GM19193 (cell line): Measurements from ENCODE around the gene DOP1B.

Source experiments
- POLR2A ChIP-seq: IDR thresholded peaks from 4 replicates; pipeline ENCODE4 v1.6.1; 2011; ENCODE audit not compliant: insufficient read depth, insufficient read length; ENCODE audit errors: extremely low read depth

The DOP1B gene

GRCh38 chr21:36163750-36164741 is 7.4 kb downstream of the DOP1B start:
- no peak for TF ChIP-seq POLR2A

DNA sequence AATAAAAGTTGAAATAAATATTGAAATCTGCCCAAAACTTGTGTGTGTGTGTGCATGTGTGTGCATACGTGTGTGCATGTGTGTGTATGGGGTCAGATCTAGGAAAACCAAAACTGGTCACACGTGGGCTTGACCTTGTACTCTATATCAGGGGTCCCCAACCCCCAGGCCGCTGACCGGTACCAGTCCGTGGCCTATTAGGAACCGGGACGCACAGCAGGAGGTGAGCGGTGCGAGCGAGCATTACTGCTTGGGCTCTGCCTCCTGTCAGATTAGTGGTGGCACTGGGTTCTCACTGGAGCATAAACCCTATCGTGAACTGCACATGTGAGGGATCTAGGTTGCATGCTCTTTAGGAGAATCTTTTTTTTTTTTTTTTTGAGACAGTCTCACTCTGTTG is 8.7 kb downstream of the DOP1B start:
- TF ChIP-seq POLR2A, result no peak

DNA sequence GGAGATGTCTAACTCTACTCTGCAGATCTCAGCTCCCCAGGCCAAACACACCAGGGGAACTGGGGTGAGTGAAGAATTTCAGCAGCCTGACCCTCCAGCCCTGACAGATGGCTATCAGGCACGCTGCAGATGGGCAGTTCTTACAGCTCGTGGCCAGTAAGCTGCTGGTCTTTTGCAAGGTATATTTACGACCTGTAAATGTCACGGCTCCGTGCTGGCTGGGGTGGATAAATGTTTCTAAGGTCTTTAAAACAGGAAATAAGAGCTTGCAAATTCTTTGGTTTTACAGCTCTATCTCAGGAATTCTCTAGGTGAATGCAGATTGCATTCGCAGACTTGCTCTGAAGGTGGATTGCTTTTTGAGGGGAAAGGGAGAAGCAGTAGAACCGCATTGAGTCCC is 10.1 kb downstream of the DOP1B start:
- TF ChIP-seq POLR2A, result no peak

DNA sequence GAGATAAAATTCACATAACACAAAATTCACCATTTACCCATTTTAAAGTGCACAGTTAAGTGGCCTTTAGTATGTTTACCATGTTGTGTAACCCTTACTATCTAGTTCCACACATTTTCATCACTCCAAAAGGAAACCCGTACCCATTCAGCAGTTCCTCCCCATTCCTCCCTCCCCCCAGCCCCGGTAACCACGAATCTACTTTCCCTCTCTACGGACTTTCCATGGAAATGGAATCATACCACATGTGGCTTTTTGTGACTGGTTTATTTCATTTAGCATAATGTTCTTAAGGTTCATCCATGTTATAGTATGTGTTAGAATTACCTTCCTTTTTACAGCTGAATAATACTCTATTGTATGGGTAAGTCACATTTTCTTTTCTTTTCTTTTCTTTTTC is 10.9 kb downstream of the DOP1B start:
- no peak for TF ChIP-seq POLR2A

GRCh38 chr21:36169470-36170128 is 13.0 kb downstream of the DOP1B start:
- TF ChIP-seq POLR2A, result no peak

GRCh38 chr21:36170823-36171222 is 14.2 kb downstream of the DOP1B start:
- TF ChIP-seq POLR2A, result no peak

GRCh38 chr21:36171336-36171735 is 14.7 kb downstream of the DOP1B start:
- no peak for TF ChIP-seq POLR2A

DNA sequence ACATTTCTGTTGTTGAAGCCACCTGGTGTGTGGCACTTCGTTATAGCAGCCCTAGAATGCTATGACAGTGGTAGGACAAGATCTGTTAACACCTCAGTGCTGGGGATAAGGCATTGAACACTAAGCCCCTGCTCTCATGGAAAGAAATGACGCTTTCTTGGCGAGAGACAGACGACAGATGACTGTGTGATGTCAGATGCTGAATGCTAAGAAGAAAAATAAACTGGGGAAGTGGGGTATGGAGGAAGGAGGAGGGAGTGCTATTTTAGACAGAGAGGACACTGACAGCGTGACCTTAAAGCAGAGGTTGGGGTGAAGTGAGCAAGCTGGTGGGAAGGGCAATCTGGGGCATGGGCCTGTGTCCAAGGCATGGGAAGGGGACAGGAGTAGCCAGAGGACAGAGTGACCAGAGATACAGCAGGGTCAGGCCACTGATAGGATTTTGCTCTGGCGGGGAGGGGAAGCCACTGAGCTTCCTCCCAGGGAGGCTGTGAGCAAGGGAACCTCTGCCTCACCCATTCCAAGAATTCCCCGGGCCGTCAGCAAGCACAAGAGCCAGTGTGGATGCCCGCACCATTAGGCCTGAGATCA is 15.2 kb downstream of the DOP1B start:
- no peak for TF ChIP-seq POLR2A

DNA sequence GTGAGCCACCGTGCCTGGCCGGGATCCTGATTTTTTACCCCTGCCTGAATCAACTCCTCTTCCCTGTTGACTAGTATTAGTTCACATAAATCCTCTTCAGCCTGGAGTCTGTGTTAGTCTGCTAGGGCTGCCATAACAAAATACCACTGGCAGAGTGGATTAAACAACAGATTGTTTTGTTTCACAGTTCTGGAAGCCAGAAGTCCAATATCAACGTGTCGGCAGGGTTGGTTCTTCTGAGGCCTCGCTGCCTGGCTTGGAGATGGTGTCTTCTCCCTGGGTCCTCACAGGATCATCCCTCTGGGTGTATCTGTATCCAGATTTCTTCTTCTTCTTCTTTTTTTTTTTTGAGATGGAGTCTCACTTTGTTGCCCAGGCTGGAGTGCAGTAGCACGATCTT is 18.2 kb downstream of the DOP1B start:
- no peak for TF ChIP-seq POLR2A

- TF ChIP-seq POLR2A, result no peak
These were observed 19.3 kb downstream of the DOP1B start for GRCh38 chr21:36175771-36176565.

DNA sequence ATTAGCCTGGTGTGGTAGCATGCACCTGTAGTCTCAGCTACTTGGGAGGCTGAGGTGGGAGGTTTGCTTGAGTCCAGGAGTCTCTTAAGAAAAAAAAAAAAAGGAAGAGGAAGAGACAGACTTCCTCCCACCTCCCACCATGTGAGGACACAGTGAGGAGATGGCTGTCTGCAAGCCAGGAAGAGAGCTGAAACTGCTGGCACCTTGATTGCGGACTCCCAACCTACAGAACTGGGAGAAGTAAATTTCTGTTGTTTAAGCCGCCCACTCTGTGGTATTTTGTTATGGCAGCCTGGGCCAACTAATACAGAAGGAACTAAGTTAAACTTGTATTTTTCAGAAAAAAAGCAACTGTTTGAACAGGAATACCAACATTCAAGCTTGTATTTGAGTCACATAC is 21.7 kb downstream of the DOP1B start:
- TF ChIP-seq POLR2A, result no peak

GRCh38 chr21:36179145-36179544 is 22.5 kb downstream of the DOP1B start:
- TF ChIP-seq POLR2A, result no peak

DNA sequence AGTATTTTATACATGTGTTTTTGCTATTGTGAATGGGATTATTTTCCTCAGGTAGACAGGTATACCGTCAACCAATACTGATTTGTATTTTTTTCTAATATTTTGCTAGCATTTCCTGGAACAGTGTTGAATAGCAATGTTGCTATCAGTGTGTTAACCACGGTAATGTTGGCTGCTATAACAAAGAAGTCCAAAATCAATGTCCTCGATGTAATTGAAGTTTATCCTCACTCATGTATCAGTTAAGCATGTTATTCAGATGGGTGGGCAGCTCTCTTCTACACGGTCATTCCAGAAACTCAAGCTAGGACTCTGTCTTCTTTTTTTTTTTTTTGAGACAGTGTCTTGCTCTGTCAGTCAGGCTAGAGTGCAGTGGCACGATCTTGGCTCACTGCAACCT is 24.3 kb downstream of the DOP1B start:
- no peak for TF ChIP-seq POLR2A

DNA sequence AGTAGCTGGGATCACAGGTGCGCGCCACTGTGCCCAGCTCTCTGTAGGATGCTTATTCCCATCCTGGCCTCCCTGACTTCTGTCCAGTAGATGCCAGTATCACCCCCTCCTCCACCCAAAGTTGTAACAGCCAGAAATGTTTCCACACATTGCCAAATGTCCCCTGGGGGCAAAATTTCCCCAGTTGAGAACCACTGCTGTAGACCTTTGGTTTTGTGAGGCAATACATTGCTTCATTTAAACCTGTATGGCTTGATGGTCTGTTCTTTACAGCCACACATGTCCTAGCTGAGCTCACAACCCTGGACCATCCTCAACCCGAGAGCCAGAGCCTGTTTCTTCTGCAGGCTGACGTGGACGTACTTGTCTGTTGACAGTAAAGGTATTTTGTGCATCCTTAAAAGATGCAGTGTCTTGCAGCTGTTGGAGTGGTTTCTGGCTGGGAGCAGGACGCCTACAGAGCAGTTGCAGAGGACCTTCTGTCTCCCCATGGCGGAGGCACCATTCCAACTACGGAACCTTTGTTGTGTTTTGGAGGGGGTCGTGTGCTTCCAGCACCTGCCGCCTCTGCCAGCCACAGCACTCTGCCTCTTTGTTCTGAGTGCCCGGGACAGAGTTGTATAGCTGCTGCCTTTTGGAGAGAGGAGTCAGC is 26.6 kb downstream of the DOP1B start:
- TF ChIP-seq POLR2A, result no peak
